Astrocyte (in vitro differentiated cells and primary cell): ENCODE measurements around the gene OR14I1.

Experiments used
- CTCF ChIP-seq: IDR thresholded peaks from 2 replicates; pipeline ENCODE4 v1.5.1; 2011; ENCODE audit warnings: low read depth, mild to moderate bottlenecking, inconsistent platforms, low read length, moderate library complexity; ENCODE audit not compliant: insufficient read depth
- EZH2 ChIP-seq: IDR thresholded peaks from 2 replicates; pipeline ENCODE4 v1.6.1; 2012; ENCODE audit warnings: mild to moderate bottlenecking, low read length, inconsistent platforms; ENCODE audit not compliant: insufficient read depth

DNA sequence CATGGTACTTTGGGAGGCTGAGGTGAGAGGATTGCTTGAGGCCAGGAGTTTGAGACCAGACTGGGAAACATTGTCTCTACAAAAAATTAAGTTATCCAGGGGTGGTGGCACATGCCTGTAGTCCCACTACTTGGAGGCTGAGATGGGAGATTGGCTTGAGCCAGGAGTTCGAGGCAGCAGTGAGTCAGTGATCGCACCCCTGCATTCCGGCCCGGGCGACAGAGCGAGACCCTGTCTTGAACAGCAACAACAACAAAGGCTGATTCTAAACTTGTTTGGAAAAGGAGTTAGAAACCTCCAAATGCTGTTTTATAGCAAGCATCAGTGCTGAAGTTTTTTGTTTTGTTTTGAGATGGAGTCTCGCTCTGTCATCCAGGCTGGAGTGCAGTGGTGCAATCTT is 38.3 kb upstream of the OR14I1 start:
- TF ChIP-seq CTCF (no peak), EZH2 (no peak)
